ENCODE measurements around the gene AFF3.
"Not testable (repeated sequence)": the region's sequence is repeated elsewhere in the genome, so short reads cannot be mapped to it uniquely, and the experiment has no call there.

AFF3 gene

GRCh38 chr2:100142393-100142792 is at the start of gene AFF3:
Gene AFF3 (minus strand): TSS chr2:100142590. CDS start chr2:100104454, 38,136 bp downstream.
- peak; percentile 86 for DNase-seq

DNA sequence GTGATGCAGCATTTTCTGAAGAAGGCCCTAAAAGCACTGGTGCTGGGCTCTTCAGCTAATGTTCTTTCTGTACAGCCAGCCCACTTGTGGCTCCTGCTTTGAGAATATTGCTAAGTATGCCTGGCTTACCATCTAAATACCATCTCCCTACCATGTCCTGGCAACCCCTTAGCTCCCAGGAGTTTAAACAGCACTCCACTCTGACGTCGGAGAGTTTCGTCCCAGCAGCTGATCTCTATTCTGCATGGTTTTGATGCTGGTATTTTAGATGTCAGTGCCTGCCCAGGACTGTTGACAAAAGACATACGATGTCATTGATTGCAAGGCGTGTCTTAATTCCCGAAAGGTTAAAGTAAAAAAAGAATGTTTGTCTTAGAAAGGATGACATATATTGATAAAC is 47.0 kb upstream of the AFF3 start:
- no peak for DNase-seq

DNA sequence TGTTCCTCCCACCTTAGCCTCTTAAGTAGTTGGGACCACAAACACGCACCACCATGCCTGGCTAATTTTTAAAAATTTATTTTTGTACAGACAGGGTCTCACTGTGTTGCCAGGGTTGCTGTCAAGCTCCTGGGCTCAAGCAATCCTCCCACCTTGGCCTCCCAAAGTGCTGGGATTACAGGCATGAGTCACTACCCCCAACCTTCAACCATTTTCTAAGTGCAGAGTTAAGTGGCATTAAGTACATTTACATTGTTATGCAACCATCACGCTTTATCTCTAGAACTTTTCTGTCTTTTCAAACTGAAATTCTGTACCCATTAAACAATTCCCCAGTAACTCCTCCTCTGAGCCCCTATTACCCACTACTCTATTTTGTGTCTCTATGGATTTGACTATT is 45.9 kb upstream of the AFF3 start:
- no peak for DNase-seq

DNA sequence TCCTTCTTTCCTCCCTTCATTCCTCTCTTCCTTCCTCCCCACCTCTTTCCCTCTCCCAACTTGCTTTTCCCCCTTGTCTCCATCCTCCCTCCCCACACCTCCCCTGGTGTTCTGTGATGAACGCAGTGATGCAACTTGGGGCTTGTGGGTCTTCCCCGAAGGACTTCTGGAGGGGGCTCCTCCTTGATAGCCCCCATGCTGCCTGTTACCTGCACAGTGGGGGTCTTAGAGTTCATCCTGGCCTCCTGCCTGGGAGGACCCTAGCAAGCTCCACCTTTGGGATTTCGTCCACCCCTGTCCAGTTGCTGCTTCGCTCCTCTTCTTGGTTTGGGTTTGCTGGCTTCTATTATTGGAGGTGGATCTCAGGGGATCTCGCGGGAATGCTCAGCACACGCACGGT is 43.7 kb upstream of the AFF3 start:
- DNase-seq, result no peak

- no peak for DNase-seq
Measured at GRCh38 chr2:100185516-100185915, 43.1 kb upstream of the AFF3 start.

DNA sequence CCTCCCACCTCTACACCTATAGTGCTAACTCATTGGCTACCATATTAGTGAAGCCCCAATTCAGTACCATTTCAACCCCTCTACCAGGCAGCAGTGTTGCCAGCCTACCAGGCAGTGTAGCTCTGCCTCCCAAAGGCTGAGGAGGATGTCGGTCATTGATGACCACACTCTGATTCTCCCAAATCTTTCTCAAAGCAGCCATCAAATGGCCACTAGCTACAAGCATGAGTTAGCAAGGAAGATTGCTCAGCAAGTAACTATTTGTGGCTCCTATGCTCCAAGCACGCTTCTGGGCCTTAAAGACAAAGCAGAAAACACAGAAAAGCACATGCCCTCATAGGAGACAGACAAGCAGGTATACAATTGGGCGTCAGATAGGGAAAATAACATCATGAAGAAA is 42.7 kb upstream of the AFF3 start:
- no peak for DNase-seq

DNA sequence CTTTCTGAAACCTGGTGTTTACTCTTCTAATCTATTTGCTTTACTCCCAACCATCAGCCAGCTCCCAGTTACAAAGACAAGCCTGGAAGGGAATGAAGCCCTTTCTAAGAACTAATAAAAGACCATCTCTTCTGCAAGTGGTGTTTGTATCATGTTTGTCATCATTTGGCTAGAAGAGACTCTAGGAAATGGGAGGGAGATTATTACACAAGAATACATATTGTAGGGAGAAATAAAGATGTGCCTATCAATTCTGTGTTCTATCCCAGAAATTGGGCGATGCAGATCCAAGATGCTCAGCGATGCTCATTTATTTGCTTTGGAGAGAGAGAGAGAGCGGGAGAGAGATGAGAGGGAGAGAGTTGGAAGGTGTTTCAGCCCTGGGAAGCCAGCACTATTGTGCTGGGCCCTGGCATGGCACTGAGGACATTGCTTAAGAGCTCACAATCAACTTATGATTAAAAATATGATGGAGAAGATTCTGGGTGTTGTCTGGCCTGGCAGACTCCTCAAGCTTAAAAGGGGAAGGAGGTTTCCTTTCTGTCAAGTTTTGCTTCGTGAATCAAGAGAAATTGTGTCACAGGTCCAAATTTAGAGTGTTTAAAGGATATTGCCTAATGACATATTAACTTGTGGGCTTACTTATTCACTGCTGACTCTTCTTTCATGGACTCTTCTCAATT is 41.8 kb upstream of the AFF3 start:
- DNase-seq, result no peak

DNA sequence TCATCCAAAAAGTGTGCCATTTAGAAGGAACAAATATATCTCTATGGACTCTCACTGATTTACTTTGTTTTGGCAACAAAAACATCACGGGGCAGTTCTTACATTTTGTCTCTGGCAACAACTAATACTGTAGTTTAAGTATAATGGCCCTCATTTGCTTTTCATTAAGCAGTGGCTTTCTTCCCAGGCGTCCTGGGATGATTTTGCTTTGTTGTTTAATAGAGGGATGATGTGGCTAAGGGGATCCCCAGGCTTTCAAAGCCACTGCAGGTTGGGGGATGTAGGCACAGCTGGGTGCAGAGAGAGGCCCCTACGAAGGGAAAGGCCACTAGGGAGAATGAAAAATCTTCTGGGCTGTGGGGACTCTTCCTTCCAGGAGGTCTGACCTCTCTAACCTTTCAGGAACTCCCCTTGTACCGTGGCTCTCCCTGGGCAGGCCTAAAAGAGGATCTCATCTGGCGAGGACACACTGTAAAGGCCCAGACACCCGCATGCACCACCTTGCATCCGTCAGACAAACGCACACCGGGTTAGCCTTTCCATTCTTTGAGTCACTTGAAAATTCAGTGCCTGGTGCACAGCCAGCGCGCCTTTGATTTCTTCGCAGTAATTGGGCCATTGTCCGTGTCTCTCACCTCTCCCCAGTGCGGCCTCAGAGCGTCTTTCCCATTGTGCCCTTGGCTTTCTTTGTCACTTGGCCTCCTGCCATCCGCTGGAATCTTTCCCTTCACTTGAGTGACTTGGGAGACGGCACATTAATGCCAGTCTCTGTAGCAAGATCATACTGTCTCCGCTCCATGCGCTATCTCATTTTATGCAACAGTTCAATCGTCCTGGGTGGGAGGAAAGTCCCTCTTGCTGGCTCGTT is 40.3 kb upstream of the AFF3 start:
- no peak for DNase-seq

DNA sequence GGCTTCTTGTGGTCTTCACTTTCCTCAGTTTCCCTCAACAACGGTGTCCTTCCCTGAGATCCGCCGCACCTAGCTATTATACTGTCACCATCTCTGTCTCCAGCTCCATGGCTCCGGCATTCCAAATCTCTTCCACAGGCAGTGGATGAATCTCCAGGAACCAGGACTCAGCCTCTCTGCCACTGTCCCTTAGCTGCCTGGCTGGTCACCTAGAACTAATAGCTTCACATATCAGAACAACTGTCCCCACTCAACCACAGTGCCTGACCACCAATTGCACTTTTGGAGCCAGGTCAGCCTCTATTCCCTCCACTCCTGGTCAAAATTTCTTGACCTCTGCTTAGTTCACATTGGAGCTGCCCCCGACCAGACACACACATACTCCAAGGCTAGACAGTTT is 38.1 kb upstream of the AFF3 start:
- no peak for DNase-seq

GRCh38 chr2:100179806-100180205 is 37.4 kb upstream of the AFF3 start:
- no peak for DNase-seq

GRCh38 chr2:100178864-100179263 is 36.5 kb upstream of the AFF3 start:
- no peak for DNase-seq

DNA sequence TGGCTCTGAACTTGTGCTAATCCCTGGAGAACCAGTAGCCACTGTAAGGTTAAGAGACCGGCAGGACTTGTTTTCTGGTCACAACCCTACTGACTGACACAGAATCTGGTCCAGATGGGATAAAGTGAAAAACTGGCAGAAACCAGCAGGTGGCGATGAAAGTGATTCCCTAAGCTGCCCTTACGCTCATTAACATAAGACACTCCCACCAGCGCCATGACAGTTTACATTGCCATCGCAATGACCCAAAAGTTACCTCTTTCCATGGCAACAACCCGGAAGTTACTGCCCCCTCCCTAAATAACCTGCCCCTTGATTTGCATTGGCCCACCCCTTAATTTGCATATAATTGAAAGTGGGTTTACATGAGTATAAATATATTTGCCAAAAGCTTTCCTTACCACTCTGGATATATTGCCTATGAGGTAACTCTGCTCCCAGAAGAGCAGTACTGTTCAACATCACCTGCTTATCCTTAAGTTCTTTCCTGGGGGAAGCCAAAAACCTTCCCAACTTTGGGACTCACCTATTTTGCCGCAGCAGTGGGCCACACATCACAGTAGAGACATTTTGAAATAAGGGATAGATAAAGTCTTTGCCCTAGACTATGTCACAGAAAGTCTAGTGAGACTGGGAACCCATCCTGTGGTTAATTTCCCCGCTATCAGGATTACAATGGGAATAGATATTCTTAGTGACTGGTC is 35.8 kb upstream of the AFF3 start:
- peak; percentile 51 for DNase-seq

DNA sequence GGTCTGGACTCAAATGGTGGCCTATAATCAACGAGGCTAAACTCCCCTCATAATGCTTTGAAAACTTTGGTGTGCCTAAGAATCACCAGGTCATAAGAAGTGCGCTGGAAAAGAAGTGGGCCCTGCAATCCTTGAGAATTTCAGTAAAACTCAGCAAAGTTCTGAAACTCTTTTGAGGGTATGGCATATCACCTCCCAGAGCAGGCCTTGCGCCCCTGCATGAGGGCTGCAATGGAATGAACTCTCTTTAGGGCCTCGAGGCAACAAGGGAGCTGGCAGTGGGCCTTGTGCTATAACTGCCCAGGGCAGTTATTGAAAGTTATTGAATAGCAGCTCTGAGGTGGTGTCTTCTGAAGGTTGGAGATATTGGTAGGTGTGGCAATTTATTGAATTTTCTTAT is 34.5 kb upstream of the AFF3 start:
- DNase-seq, result no peak

- no peak for DNase-seq
Measured at GRCh38 chr2:100174026-100174431, 31.6 kb upstream of the AFF3 start.

- no peak for DNase-seq
Measured at GRCh38 chr2:100166701-100167100, 24.3 kb upstream of the AFF3 start.

- no peak for DNase-seq
Measured at GRCh38 chr2:100163605-100164004, 21.2 kb upstream of the AFF3 start.

DNA sequence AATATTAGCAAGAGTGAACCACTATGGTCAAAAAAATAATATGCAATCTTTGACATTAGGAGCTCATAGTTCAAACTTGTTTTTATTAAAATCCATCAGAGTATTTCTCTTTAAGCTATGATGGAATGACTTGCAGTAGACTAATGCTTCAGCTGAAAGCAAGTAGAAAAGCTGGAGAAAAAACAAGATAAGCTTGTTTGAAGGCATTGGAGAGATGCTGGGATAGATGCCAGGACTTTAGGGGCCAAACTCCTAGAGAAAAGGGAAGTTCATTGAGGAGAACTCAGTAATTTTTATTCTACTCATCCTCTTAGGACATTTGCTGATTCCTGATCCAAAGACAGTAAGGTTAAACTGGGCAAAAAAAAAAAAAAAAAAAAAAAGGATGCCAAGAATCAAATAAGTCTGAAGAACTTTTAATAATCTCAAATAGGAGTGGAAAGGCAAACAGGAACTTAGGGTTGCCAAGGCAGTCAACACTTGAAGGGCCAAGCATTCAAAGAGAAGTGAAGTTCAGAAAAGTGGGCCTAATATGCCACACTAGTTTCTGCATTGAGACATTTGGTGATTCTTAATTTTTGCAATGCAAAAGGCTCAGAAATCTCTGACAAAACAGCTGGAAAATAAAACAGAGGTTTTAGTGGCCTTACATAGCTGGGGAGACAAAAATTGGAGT is 19.7 kb upstream of the AFF3 start:
- DNase-seq, result no peak

- no peak for DNase-seq
Measured at GRCh38 chr2:100160396-100160795, 18.0 kb upstream of the AFF3 start.

DNA sequence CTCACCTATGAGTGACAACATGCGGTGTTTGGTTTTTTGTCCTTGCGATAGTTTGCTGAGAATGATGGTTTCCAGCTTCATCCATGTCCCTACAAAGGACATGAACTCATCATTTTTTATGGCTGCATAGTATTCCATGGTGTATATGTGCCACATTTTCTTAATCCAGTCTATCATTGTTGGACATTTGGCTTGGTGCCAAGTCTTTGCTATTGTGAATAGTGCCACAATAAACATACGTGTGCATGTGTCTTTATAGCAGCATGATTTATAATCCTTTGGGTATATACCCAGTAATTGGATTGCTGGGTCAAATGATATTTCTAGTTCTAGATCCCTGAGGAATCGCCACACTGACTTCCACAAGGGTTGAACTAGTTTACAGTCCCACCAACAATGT is 9.4 kb upstream of the AFF3 start:
- DNase-seq, result not testable (repeated sequence)

GRCh38 chr2:100151310-100151709 is 8.9 kb upstream of the AFF3 start:
- no peak for DNase-seq

DNA sequence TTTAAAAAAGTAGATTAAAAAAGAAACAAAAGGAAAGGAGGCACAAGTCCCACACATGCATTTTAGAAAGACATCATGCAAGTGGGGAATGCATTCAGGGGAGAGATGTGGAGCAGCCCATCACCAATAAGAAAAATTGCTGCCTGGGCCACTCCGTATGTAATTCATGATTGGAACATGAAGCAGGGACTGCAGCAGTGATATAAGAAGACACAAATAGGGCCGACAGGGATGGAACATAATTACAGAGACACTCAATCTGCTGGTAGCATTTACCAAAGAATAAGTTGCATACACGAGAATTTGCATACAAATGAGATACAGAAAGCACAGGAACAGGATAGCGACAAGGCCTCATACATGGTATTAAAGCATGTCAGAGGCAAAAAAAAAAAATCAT is 6.5 kb upstream of the AFF3 start:
- no peak for DNase-seq

- no peak for DNase-seq
Measured at GRCh38 chr2:100146657-100146960, 4.2 kb upstream of the AFF3 start.

- DNase-seq, result no peak
Measured at GRCh38 chr2:100145893-100146656, 3.7 kb upstream of the AFF3 start.

All from activated CD4-positive, alpha-beta T cell treated with anti-CD3 and anti-CD28 coated beads, Interleukin-10, Interleukin-2, amounts not matched to agents 100 ng/mL and 50 ng/mL, durations not matched to agents 16 hours and 8 hours (primary cell).